WERI-Rb-1 (cell line): Measurements from ENCODE around the gene MTERF4.

Experiments
- DNase-seq: peaks from one replicate; pipeline ENCODE4 v3.0.0-alpha.2; 2020
- H3K27ac ChIP-seq: fragments of 250-450 bp; sonication (Bioruptor Pico); 2 replicates; pipeline ENCODE4 v1.5.1; 2020; ENCODE audit warnings: mild to moderate bottlenecking, moderate library complexity
- H3K27me3 ChIP-seq: fragments of 250-450 bp; sonication (Bioruptor Pico); 2 replicates; pipeline ENCODE4 v1.5.1; 2021; ENCODE audit warnings: mild to moderate bottlenecking, low read depth, moderate library complexity; ENCODE audit not compliant: insufficient read depth, severe bottlenecking
- H3K36me3 ChIP-seq: fragments of 250-450 bp; sonication (Bioruptor Pico); 2 replicates; pipeline ENCODE4 v1.5.1; 2020; ENCODE audit warnings: mild to moderate bottlenecking, moderate library complexity
- H3K4me3 ChIP-seq: 2 replicates; pipeline ENCODE4 v1.5.1; 2011; ENCODE audit warnings: low read depth, mild to moderate bottlenecking, control low read depth, low read length
- H3K9me3 ChIP-seq: fragments of 250-450 bp; sonication (Bioruptor Pico); 2 replicates; pipeline ENCODE4 v1.5.1; 2021; ENCODE audit warnings: mild to moderate bottlenecking, moderate library complexity; ENCODE audit not compliant: severe bottlenecking
- CTCF ChIP-seq: IDR thresholded peaks from 2 replicates; pipeline ENCODE4 v1.5.1; 2011; ENCODE audit warnings: low read depth, mild to moderate bottlenecking, control low read depth, inconsistent platforms, low read length

MTERF4 gene

GRCh38 chr2:241091734-241092445 lies 10.2 kb downstream of the MTERF4 start:
- no peak overlapping the region for H3K27ac ChIP-seq
- no peaks in the 10 kb centered on the region for H3K9me3 ChIP-seq
- no peak overlapping the region for H3K4me3 ChIP-seq
- peaks cover 74% of the 10 kb centered on the region for H3K36me3 ChIP-seq
- no peak for DNase-seq
- H3K27me3 ChIP-seq, result no peaks in the 10 kb centered on the region
- TF ChIP-seq CTCF, result no peak

- H3K27ac ChIP-seq, result no peak overlapping the region
- TF ChIP-seq CTCF, result no peak
- H3K36me3 ChIP-seq, result peaks cover 68% of the 10 kb centered on the region
- H3K27me3 ChIP-seq, result no peaks in the 10 kb centered on the region
- H3K9me3 ChIP-seq, result no peaks in the 10 kb centered on the region
- H3K4me3 ChIP-seq, result no peak overlapping the region
- no peak for DNase-seq
These were observed 10.9 kb downstream of the MTERF4 start for GRCh38 chr2:241091201-241091600.

GRCh38 chr2:241088791-241089732 lies 13.0 kb downstream of the MTERF4 start:
- Histone ChIP-seq H3K27me3 (no peaks in the 10 kb centered on the region), H3K27ac (no peak overlapping the region), H3K4me3 (no peak overlapping the region), H3K9me3 (no peaks in the 10 kb centered on the region), H3K36me3 (peaks cover 50% of the 10 kb centered on the region)
- no peak for DNase-seq
- TF ChIP-seq CTCF, result no peak

GRCh38 chr2:241088376-241088775 lies 13.7 kb downstream of the MTERF4 start:
- Histone ChIP-seq H3K27me3 (no peaks in the 10 kb centered on the region), H3K9me3 (no peaks in the 10 kb centered on the region), H3K36me3 (peaks cover 44% of the 10 kb centered on the region), H3K27ac (no peak overlapping the region), H3K4me3 (no peak overlapping the region)
- no peak for TF ChIP-seq CTCF
- DNase-seq, result no peak

- TF ChIP-seq CTCF, result no peak
- Histone ChIP-seq H3K27me3 (no peaks in the 10 kb centered on the region), H3K36me3 (peaks cover 40% of the 10 kb centered on the region), H3K4me3 (no peak overlapping the region), H3K27ac (no peak overlapping the region), H3K9me3 (no peaks in the 10 kb centered on the region)
- no peak for DNase-seq
These were observed 14.4 kb downstream of the MTERF4 start for GRCh38 chr2:241087420-241088268.
